GM21381 (cell line): ENCODE results near the gene LAMC2.
"Not testable (repeated sequence)": the region's sequence is repeated elsewhere in the genome, so short reads cannot be mapped to it uniquely, and the experiment has no call there.

Experiments
- ATAC-seq: cut with Tn5 transposase; IDR thresholded peaks from one replicate; pipeline ENCODE4 v1.9.1; 2021; ENCODE audit warnings: mild to moderate bottlenecking, moderate library complexity; ENCODE audit not compliant: unreplicated experiment

LAMC2 gene

GRCh38 chr1:183185941-183186490, at the start of gene LAMC2:
TSS of gene LAMC2 (plus strand) at chr1:183186264. CDS start at chr1:183186353, 89 bp downstream.
- ATAC-seq = no peak

GRCh38 chr1:183137782-183138181, 48.3 kb upstream of the LAMC2 start:
- no peak for ATAC-seq

GRCh38 chr1:183138301-183138700, 47.8 kb upstream of the LAMC2 start:
- ATAC-seq = no peak

GRCh38 chr1:183139281-183139942, 46.7 kb upstream of the LAMC2 start:
- ATAC-seq = no peak

DNA sequence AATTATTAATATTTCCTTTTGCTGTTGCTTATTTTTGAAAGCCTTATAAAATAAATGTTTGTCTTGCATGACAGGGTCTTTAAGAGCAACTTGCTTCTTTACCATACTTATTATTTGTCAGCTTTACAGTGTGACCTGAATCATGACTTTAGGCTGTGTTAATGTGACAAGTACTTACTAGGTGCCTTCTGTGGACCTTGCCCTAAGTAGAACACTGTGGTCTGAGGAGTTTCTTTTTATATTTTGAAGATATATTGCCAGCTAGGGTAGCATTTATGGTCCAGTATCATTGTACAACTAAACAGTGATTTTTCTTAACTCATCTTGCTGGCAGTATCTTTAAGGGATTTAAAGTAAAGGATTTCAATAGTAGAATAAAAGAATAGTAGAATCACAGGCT, 45.4 kb upstream of the LAMC2 start:
- no peak for ATAC-seq

GRCh38 chr1:183142171-183142570, 43.9 kb upstream of the LAMC2 start:
- no peak for ATAC-seq

DNA sequence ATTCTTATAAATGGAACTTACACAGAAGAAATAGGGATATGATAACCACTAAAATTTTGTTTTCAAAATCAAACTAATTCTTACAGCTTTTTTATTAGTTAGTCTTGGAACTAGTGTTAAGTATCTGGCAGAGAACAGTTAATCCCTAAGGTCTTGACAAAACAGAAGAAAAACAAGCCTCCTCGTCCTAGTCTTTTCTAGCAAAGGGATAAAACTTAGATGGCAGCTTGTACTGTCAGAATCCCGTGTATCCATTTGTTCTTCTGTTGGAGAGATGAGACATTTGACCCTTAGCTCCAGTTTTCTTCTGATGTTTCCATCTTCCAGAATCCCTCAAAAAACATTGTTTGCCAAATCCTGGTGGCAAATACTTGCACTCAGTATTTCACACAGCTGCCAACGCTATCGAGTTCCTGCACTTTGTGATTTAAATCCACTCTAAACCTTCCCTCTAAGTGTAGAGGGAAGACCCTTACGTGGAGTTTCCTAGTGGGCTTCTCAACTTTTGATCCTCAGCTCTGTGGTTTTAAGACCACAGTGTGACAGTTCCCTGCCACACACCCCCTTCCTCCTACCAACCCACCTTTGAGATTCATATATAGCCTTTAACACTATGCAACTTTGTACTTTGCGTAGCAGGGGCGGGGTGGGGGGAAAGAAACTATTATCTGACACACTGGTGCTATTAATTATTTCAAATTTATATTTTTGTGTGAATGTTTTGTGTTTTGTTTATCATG, 42.3 kb upstream of the LAMC2 start:
- ATAC-seq = no peak

- ATAC-seq = no peak
Measured at GRCh38 chr1:183144752-183145151, 41.3 kb upstream of the LAMC2 start.

DNA sequence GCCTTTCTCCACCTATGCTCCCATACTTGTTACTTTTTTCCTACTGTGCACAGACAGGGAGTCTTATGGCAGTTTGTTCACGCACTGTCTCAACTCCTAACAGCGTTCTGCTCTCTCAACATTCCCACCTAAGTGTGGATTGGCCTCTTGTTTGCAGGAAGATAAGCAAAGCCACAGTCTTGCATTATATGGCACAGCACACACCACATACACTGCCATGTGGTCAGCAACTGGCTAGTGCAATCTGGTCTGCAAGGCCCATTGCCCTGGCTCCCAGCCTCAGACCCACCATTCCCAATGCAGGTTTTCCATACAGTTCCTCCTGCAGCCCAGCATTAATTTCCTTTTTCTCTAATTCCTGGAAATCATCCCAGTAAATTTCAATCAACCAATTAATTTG, 38.3 kb upstream of the LAMC2 start:
- no peak for ATAC-seq

GRCh38 chr1:183148599-183148998, 37.5 kb upstream of the LAMC2 start:
- ATAC-seq = no peak

DNA sequence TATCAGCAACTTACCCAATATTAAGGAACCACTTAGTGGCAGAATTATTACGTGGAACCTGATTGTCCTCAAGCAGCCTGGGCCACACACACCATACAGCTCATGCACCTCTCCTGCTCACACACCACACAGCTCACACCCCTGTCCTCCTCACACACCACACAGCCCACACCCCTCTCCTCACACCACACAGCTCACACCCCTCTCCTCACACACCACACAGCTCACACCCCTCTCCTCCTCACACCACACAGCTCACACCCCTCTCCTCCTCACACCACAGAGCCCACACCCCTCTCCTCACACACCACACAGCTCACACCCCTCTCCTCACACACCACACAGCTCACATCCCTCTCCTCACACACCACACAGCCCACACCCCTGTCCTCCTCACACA, 36.8 kb upstream of the LAMC2 start:
- no peak for ATAC-seq

DNA sequence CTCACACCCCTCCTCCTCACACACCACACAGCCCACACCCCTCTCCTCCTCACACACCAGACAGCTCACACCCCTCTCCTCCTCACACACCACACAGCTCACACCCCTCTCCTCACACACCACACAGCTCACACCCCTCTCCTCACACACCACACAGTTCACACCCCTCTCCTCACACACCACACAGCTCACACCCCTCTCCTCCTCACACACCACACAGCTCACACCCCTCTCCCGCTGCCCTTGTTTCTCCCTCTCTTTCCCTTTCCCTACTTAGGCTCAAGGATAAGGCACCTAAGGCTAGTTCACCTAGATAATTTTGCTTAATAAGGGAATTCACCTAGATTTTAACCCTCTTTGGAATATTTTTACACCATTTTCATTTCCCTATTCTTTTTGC, 36.0 kb upstream of the LAMC2 start:
- not testable (repeated sequence) for ATAC-seq

GRCh38 chr1:183150445-183150844, 35.6 kb upstream of the LAMC2 start:
- no peak for ATAC-seq

- ATAC-seq = no peak
Measured at GRCh38 chr1:183152180-183152579, 33.9 kb upstream of the LAMC2 start.

GRCh38 chr1:183155939-183156338, 30.1 kb upstream of the LAMC2 start:
- no peak for ATAC-seq

DNA sequence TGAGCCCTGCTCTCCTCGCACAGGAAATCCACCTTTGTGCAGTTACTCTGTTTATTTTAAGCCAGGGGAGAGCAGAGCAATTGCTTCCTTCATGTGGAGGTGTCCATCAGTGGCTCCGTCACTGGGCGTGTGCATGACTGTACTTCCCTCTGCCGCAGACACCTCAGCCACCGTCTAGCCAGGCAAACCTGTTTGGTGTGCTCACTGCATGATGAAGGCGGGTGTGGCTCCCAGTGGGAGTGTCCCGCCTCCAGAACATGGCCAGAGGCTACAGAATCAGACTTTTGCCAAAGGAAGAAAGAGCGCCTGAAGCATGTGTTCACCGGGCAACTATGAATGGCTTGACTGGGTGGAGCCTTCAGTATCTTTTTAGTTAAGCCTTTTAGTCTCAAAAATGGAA, 26.1 kb upstream of the LAMC2 start:
- no peak for ATAC-seq

DNA sequence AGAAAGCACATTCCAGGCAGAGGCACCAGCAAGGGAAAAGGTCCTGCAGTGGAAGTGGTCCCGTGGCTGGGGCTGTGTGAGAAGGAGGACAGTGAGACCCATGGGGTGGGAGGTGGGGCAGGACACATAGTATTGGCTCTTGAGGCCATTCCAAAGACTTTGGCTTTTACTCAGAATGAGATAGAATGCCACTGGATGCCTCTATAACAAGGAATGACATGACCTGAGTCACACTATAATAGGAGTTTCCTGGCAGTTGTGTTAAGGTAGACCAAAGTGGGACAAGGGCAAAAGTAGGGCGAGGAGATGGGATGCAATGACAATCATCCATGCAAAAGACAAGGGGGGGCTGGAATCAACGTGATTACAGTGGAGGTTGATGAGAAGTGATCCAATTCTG, 24.7 kb upstream of the LAMC2 start:
- ATAC-seq = no peak

DNA sequence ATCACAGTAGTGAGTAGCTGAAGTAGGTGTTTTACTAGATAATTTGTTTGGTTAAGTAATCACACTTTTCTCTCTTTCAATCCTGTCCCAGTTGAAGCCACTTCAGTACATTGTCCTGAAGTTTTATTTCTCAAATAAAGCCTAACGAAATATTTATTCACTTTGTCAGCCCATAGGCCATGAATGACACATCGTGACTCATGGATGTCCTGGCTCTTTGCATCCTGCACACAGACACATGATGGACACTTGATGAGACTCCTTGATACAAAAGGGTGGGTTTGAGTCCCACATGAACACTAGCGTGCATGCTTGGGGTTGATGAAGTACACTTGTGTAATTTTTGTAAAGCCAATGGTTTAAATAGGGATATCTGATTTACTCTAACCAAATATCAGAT, 22.7 kb upstream of the LAMC2 start:
- no peak for ATAC-seq

GRCh38 chr1:183164340-183164739, 21.7 kb upstream of the LAMC2 start:
- ATAC-seq = no peak

- no peak for ATAC-seq
Measured at GRCh38 chr1:183164963-183165362, 21.1 kb upstream of the LAMC2 start.

GRCh38 chr1:183165456-183165855, 20.6 kb upstream of the LAMC2 start:
- ATAC-seq = no peak

GRCh38 chr1:183166454-183166853, 19.6 kb upstream of the LAMC2 start:
- no peak for ATAC-seq
